H7 (cell line): Measurements from ENCODE around the gene ATP4A. TPM values are rescaled to one million over a fixed set of nuclear protein-coding genes. Genes with fewer than 3 reads are reported as not detected.

Experiments
- DNase-seq: peaks from one replicate; pipeline ENCODE4 v3.0.0; 2012
- H3K27me3 ChIP-seq: 2 replicates; pipeline ENCODE4 v1.6.0; 2011; ENCODE audit warnings: mild to moderate bottlenecking, low read length; ENCODE audit not compliant: control insufficient read depth, insufficient read depth
- H3K36me3 ChIP-seq: replicated peaks from 2 replicates; pipeline ENCODE4 v1.5.1; 2011; ENCODE audit warnings: low read length; ENCODE audit not compliant: control insufficient read depth, insufficient read depth
- H3K4me3 ChIP-seq: 2 replicates; pipeline ENCODE4 v1.5.1; 2011; ENCODE audit warnings: low read depth, mild to moderate bottlenecking, control low read depth, low read length, moderate library complexity; ENCODE audit not compliant: insufficient read depth
- total RNA-seq: library from RNA; depleted of rRNA; stranded (reverse); fragments of >200 nt; shearing (Covaris generic); gene quantifications from 2 replicates; pipeline ENCODE4 v1.2.3, GENCODE V29; 2014

Gene ATP4A
- total RNA-seq, 1 experiment from 2014 or later: 0.21 TPM

GRCh38 chr19:35559281-35559659, 4.2 kb downstream of the ATP4A start:
- Histone ChIP-seq H3K36me3 (no peaks in the 10 kb centered on the region), H3K4me3 (no peak overlapping the region), H3K27me3 (peaks cover 29% of the 10 kb centered on the region)
- DNase-seq: no peak

GRCh38 chr19:35558400-35559280, 4.8 kb downstream of the ATP4A start:
- peaks cover 29% of the 10 kb centered on the region for H3K27me3 ChIP-seq

GRCh38 chr19:35557539-35558399, 5.7 kb downstream of the ATP4A start:
- Histone ChIP-seq H3K27me3 (peaks cover 29% of the 10 kb centered on the region), H3K4me3 (peak overlapping the region; percentile 60), H3K36me3 (no peaks in the 10 kb centered on the region)
- peak; percentile 99 for DNase-seq

More at GRCh38 chr19:35558400-35559280, 4.8 kb downstream of the ATP4A start:
- Histone ChIP-seq H3K36me3 (no peaks in the 10 kb centered on the region), H3K4me3 (peak overlapping the region; percentile 45)
- no peak for DNase-seq

GRCh38 chr19:35556846-35557538, 6.5 kb downstream of the ATP4A start:
- DNase-seq: no peak
- peak overlapping the region; percentile 60; the same call in 1 of the 2 replicates for H3K4me3 ChIP-seq
- H3K27me3 ChIP-seq: peaks cover 29% of the 10 kb centered on the region
- no peaks in the 10 kb centered on the region for H3K36me3 ChIP-seq

- H3K36me3 ChIP-seq: no peaks in the 10 kb centered on the region
- H3K4me3 ChIP-seq: no peak overlapping the region
- H3K27me3 ChIP-seq: peaks cover 29% of the 10 kb centered on the region
- no peak for DNase-seq
Measured at GRCh38 chr19:35556025-35556590, 7.3 kb downstream of the ATP4A start.

- peak; percentile 93 for DNase-seq
- H3K27me3 ChIP-seq: peaks cover 26% of the 10 kb centered on the region
- no peak overlapping the region for H3K4me3 ChIP-seq
- no peaks in the 10 kb centered on the region for H3K36me3 ChIP-seq
Measured at GRCh38 chr19:35555301-35556005, 8.0 kb downstream of the ATP4A start.

- H3K27me3 ChIP-seq: peaks cover 18% of the 10 kb centered on the region
- no peaks in the 10 kb centered on the region for H3K36me3 ChIP-seq
- H3K4me3 ChIP-seq: no peak overlapping the region
- no peak for DNase-seq
Measured at GRCh38 chr19:35554076-35554475, 9.4 kb downstream of the ATP4A start.

GRCh38 chr19:35553385-35554000, 10.0 kb downstream of the ATP4A start:
- Histone ChIP-seq H3K27me3 (peaks cover 12% of the 10 kb centered on the region), H3K4me3 (no peak overlapping the region), H3K36me3 (no peaks in the 10 kb centered on the region)
- no peak for DNase-seq

GRCh38 chr19:35552534-35553384, 10.7 kb downstream of the ATP4A start:
- no peak overlapping the region for H3K4me3 ChIP-seq
- DNase-seq: no peak

GRCh38 chr19:35551091-35551810, 12.2 kb downstream of the ATP4A start:
- peaks cover 6% of the 10 kb centered on the region for H3K36me3 ChIP-seq
- H3K27me3 ChIP-seq: peaks cover 2% of the 10 kb centered on the region; the same call in 1 of the 2 replicates
- DNase-seq: no peak
- H3K4me3 ChIP-seq: no peak overlapping the region

More at GRCh38 chr19:35552534-35553384, 10.7 kb downstream of the ATP4A start:
- Histone ChIP-seq H3K27me3 (peaks cover 10% of the 10 kb centered on the region), H3K36me3 (no peaks in the 10 kb centered on the region; the same call in 1 of the 2 replicates)

GRCh38 chr19:35549879-35550523, 13.5 kb downstream of the ATP4A start:
- Histone ChIP-seq H3K4me3 (no peak overlapping the region), H3K36me3 (peaks cover 6% of the 10 kb centered on the region)

More at GRCh38 chr19:35549879-35550523, 13.5 kb downstream of the ATP4A start:
- no peaks in the 10 kb centered on the region for H3K27me3 ChIP-seq
- no peak for DNase-seq
